ENCODE results near the gene LSAMP.

DNA sequence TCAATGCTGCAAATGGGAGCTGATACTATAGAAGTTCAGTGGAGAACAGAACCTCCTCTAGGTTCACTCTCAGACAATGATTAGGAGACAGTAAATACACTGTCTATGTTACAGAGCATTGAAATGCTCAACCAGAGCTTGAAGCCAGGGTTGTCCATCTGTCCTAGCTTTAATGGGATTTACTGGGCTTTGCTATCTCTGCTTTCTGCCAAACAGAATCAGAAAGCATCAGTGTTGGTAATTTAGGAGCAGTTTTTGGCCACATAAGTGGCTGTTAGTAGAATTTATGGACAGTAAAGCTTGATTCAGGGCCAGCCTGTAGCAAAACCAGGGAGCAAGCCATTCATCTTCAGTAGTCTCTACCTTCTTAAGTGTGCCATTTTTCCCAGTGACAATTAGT is 396.3 kb downstream of the LSAMP start:
- TF ChIP-seq, protein P1, sequence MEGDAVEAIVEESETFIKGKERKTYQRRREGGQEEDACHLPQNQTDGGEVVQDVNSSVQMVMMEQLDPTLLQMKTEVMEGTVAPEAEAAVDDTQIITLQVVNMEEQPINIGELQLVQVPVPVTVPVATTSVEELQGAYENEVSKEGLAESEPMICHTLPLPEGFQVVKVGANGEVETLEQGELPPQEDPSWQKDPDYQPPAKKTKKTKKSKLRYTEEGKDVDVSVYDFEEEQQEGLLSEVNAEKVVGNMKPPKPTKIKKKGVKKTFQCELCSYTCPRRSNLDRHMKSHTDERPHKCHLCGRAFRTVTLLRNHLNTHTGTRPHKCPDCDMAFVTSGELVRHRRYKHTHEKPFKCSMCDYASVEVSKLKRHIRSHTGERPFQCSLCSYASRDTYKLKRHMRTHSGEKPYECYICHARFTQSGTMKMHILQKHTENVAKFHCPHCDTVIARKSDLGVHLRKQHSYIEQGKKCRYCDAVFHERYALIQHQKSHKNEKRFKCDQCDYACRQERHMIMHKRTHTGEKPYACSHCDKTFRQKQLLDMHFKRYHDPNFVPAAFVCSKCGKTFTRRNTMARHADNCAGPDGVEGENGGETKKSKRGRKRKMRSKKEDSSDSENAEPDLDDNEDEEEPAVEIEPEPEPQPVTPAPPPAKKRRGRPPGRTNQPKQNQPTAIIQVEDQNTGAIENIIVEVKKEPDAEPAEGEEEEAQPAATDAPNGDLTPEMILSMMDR (conservative IDR thresholded peaks at IDR 0.05; ENCODE audit: low read depth, low read length): no peak
- TF ChIP-seq EZH2 (IDR thresholded peaks at IDR 0.05; ENCODE audit: borderline replicate concordance, low read depth, low read length, poor library complexity, severe bottlenecking): no peak

All from A673 (cell line).